Esophagus muscularis mucosa (tissue), 4 donors: Measurements from ENCODE around the gene SIPA1L3.

Experiments used
- EP300 ChIP-seq: sonication (generic); formaldehyde crosslinking; IDR thresholded peaks from one replicate; pipeline ENCODE4 v1.6.1; 2017; ENCODE audit warnings: antibody characterized with exemption
- POLR2A ChIP-seq: fragments of 450-650 bp; IDR thresholded peaks from one replicate; pipeline ENCODE4 v1.6.1; 2017; ENCODE audit warnings: antibody characterized with exemption, moderate library complexity, mild to moderate bottlenecking, low read depth
- TF ChIP-seq, protein P1 (sequence below), 3 experiments: fragments of 200-600 bp in 2 of 3; fragments of 450-650 bp in 1 of 3; sonication (generic) in 2 of 3; IDR thresholded peaks; one replicate each; pipeline ENCODE4 v1.5.1; 2017 to 2019; ENCODE audit warnings: antibody characterized with exemption in 3 of 3, mild to moderate bottlenecking in 2 of 3, moderate library complexity in 1 of 3

DNA sequence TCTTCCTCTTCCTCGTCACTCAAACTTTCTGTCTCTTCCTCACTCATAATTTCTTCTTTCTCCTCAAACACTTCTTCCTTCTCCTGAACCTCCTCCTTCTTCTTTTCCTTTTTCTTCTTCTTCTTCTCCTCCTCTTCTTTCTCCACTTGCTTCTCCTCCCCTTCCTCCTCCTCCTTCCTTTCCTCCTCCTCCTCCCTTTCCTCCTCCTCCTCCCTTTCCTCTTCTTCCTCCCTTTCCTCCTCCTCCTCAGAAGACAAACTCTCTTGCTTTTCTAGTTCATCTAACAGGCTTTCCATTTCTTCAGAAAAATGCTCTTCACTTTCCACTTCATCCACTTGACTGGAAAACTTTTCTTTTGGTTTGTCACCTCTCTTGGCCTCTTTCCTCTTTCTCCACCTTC, 20.4 kb upstream of the SIPA1L3 start:
- TF ChIP-seq, protein P1, sequence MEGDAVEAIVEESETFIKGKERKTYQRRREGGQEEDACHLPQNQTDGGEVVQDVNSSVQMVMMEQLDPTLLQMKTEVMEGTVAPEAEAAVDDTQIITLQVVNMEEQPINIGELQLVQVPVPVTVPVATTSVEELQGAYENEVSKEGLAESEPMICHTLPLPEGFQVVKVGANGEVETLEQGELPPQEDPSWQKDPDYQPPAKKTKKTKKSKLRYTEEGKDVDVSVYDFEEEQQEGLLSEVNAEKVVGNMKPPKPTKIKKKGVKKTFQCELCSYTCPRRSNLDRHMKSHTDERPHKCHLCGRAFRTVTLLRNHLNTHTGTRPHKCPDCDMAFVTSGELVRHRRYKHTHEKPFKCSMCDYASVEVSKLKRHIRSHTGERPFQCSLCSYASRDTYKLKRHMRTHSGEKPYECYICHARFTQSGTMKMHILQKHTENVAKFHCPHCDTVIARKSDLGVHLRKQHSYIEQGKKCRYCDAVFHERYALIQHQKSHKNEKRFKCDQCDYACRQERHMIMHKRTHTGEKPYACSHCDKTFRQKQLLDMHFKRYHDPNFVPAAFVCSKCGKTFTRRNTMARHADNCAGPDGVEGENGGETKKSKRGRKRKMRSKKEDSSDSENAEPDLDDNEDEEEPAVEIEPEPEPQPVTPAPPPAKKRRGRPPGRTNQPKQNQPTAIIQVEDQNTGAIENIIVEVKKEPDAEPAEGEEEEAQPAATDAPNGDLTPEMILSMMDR (IDR thresholded peaks at IDR 0.05), result no peak
- TF ChIP-seq EP300 (no peak), POLR2A (no peak)
